ENCODE results near the gene CRYBA4. TPM values are rescaled to one million over a fixed set of nuclear protein-coding genes. Genes with fewer than 3 reads are reported as not detected.

Gene CRYBA4
- not detected for total RNA-seq
- not detected for polyA plus RNA-seq

DNA sequence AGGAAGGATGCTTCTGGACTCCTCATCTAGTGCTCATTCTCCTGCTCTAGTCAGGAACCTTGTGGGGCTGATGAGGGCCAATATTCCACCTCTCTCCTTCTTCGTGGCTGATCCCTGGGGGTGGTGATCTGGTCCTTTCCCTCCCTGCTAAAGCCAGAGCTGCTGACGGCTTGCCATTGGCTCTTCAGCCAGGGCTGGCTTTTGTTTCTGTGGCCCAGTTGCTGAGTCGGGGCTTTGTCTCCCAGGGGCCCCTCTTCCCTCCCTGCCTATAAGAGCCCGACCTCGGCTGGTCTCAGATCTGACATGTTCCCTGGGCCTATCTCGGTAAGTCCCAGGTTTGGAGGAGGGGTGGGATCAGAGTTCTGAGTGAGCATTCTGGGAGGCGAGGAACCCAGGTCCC lies at the start of gene CRYBA4:
Gene CRYBA4 (plus strand): TSS at position 301 of the 400 bp plus-strand sequence. CDS start 634 bp downstream, outside the sequence.
- Histone ChIP-seq H3K27ac (ENCODE audit: low read depth) (no peak within 1 kb of the TSS), H3K4me3 (ENCODE audit: low read depth, low read length) (no peak within 1 kb of the TSS), H3K4me1 (ENCODE audit: insufficient read depth) (no peaks in the 10 kb centered on the region), H3K36me3 (ENCODE audit: insufficient read depth) (no peaks in the 10 kb centered on the region)
- DNase-seq (ENCODE audit: extremely low spot score), result no peak
- 57% methylated on average over 7 of the region's 7 CpGs for WGBS

DNA sequence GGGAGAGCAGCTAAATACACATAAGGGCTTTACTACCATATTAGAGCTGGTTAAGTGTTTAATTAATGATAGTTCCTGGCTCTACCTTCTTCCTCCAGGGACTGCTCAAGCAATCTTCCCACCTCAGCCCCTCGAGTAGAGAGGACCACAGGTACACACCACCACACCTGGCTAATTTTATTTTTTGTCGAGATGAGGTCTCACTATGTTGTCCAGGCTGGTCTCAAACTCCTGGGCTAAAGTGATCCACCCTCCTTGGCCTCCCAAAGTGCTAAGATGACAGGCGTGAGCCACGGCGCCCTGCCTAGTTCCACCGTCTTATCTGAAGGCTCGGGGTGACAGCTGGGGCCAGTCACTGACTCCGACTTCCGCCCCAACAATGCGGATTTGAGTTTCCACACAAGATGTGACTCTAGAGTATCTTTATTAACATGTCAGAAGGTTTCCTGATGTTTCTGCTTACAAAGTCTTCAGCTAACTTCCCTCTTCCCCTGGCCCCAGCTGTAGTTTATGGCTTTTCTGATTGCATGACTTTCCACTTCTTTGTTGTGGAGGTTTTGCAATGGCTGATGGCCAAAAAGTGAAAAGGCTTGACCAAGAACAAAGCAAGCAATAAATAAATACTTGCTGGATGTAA lies 48.6 kb upstream of the CRYBA4 start:
- H3K4me3 ChIP-seq (ENCODE audit: low read depth, low read length), result no peak overlapping the region
- H3K4me1 ChIP-seq (ENCODE audit: insufficient read depth), result no peaks in the 10 kb centered on the region
- no peaks in the 10 kb centered on the region for H3K36me3 ChIP-seq (ENCODE audit: insufficient read depth)
- no peak overlapping the region for H3K27ac ChIP-seq (ENCODE audit: low read depth)
- WGBS, result 35% methylated on average over 10 of the region's 10 CpGs
- peak; percentile 65 for DNase-seq (ENCODE audit: extremely low spot score)

- Histone ChIP-seq H3K27ac (ENCODE audit: low read depth) (no peak overlapping the region), H3K4me1 (ENCODE audit: insufficient read depth) (no peaks in the 10 kb centered on the region), H3K36me3 (ENCODE audit: insufficient read depth) (no peaks in the 10 kb centered on the region), H3K4me3 (ENCODE audit: low read depth, low read length) (no peak overlapping the region)
- no peak for DNase-seq (ENCODE audit: extremely low spot score)
- 81% methylated on average over 7 of the region's 7 CpGs for WGBS
Measured at GRCh38 chr22:26574001-26574723, 47.6 kb upstream of the CRYBA4 start.

GRCh38 chr22:26576026-26576680 lies 45.6 kb upstream of the CRYBA4 start:
- Histone ChIP-seq H3K27ac (ENCODE audit: low read depth) (no peak overlapping the region), H3K36me3 (ENCODE audit: insufficient read depth) (no peaks in the 10 kb centered on the region), H3K4me1 (ENCODE audit: insufficient read depth) (no peaks in the 10 kb centered on the region), H3K4me3 (ENCODE audit: low read depth, low read length) (no peak overlapping the region)
- DNase-seq (ENCODE audit: extremely low spot score), result no peak
- WGBS, result 61% methylated on average over 8 of the region's 8 CpGs

DNA sequence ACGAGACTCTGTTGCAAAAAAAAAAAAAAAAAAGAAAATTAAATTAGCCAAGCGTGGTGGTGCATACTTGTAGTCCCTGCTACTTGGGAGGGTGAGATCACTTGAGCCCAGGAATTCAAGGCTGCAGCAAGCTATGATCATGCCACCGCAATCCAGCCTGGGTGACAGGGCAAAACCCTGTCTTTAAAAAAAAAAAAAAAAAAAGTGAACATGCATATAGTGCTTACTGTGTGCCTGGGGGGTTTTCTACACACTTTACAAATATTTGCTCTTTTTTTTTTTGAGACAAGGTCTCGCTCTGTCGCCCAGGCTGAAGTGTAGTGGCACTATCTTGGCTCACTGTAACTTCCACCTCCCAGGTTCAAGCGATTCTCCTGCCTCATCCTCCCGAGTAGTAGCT lies 44.7 kb upstream of the CRYBA4 start:
- Histone ChIP-seq H3K36me3 (ENCODE audit: insufficient read depth) (no peaks in the 10 kb centered on the region), H3K4me1 (ENCODE audit: insufficient read depth) (no peaks in the 10 kb centered on the region), H3K4me3 (ENCODE audit: low read depth, low read length) (no peak overlapping the region), H3K27ac (ENCODE audit: low read depth) (no peak overlapping the region)
- WGBS, result 94% methylated on average over 7 of the region's 7 CpGs
- DNase-seq (ENCODE audit: extremely low spot score), result no peak

DNA sequence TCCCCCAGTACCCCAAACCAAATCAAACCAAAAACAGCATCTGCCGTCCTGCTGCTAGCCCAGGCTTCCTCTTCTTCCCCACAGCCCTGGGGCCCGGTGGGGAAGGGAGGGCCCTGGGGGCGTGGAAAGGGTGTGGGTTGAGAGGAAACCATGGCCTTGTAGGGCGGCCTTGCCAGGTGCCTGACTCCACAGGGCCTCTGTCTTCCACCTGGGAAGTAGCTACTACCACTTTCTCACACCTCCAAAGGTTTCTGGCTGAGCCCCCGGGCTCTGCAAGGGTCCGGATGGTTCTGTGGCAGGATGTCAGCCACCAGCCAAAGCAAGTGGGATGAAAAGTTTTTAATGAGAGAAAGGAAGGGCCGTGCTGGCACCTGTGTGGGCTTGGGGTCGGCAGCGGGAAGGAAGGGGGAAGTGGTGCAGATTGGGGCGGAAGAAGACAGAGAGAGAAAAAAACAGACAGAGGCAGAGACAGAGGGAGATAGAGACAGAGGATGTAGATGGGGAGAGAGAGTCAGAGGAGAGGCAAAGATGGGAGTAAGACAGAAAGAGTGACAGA lies 42.4 kb upstream of the CRYBA4 start:
- Histone ChIP-seq H3K36me3 (ENCODE audit: insufficient read depth) (no peaks in the 10 kb centered on the region), H3K27ac (ENCODE audit: low read depth) (no peak overlapping the region), H3K4me3 (ENCODE audit: low read depth, low read length) (no peak overlapping the region), H3K4me1 (ENCODE audit: insufficient read depth) (no peaks in the 10 kb centered on the region)
- 58% methylated on average over 10 of the region's 10 CpGs for WGBS
- no peak for DNase-seq (ENCODE audit: extremely low spot score)

GRCh38 chr22:26580240-26580962 lies 41.4 kb upstream of the CRYBA4 start:
- WGBS, result 76% methylated on average over 13 of the region's 13 CpGs
- no peak overlapping the region for H3K4me3 ChIP-seq (ENCODE audit: low read depth, low read length)
- H3K4me1 ChIP-seq (ENCODE audit: insufficient read depth), result no peaks in the 10 kb centered on the region
- no peak for DNase-seq (ENCODE audit: extremely low spot score)
- H3K27ac ChIP-seq (ENCODE audit: low read depth), result no peak overlapping the region
- H3K36me3 ChIP-seq (ENCODE audit: insufficient read depth), result no peaks in the 10 kb centered on the region

DNA sequence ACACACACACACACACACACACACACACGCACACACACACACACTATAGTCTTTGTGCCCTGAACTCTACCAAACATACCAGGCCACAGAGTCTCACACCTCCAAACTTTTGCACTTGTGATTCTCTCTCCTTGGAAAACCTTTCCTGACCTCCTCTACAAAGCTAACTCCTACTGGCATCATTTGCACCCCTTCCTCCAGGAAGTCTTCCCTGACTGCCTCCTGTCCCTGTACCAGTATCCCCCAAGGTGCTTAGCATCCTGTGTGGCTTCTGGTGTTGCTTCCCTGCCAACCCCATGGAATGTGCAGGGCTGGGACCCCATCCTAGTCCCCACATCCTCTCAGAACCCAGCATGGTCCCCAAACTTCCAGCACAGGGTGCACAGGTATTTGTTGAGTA lies 40.7 kb upstream of the CRYBA4 start:
- 84% methylated on average over 1 of the region's 1 CpG for WGBS
- no peak overlapping the region for H3K27ac ChIP-seq (ENCODE audit: low read depth)
- no peak for DNase-seq (ENCODE audit: extremely low spot score)
- no peak overlapping the region for H3K4me3 ChIP-seq (ENCODE audit: low read depth, low read length)
- H3K4me1 ChIP-seq (ENCODE audit: insufficient read depth), result no peaks in the 10 kb centered on the region
- H3K36me3 ChIP-seq (ENCODE audit: insufficient read depth), result no peaks in the 10 kb centered on the region

DNA sequence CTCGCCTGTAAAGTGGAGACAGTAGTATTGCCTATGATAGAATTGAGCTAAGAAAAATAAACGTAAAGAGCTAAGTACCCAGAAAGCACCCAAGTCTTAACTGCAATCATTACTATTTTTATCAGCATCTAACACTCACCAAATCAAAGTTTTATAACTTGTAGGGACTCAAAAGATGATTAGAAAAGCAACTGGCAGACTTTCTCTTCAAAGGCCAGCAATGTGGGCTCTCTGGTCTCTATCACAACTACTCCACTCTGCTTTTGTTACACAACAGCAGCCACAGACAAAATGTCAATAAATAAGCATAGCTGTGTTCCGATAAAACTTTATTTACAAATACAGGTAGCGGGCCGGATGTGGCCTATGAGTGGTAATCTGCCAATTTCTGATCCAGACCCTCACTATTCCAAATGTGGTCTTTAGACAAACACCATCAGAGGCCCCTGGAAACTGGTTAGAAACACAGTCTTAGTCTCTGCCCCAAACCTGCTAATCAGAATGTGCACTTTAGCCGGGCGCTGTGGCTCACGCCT lies 40.1 kb upstream of the CRYBA4 start:
- H3K27ac ChIP-seq (ENCODE audit: low read depth), result no peak overlapping the region
- WGBS, result 96% methylated on average over 8 of the region's 8 CpGs
- DNase-seq (ENCODE audit: extremely low spot score), result no peak
- H3K4me3 ChIP-seq (ENCODE audit: low read depth, low read length), result no peak overlapping the region
- no peaks in the 10 kb centered on the region for H3K4me1 ChIP-seq (ENCODE audit: insufficient read depth)
- no peaks in the 10 kb centered on the region for H3K36me3 ChIP-seq (ENCODE audit: insufficient read depth)

GRCh38 chr22:26584010-26584409 lies 37.8 kb upstream of the CRYBA4 start:
- Histone ChIP-seq H3K27ac (ENCODE audit: low read depth) (no peak overlapping the region), H3K4me1 (ENCODE audit: insufficient read depth) (no peaks in the 10 kb centered on the region), H3K4me3 (ENCODE audit: low read depth, low read length) (no peak overlapping the region), H3K36me3 (ENCODE audit: insufficient read depth) (no peaks in the 10 kb centered on the region)
- 81% methylated on average over 4 of the region's 4 CpGs for WGBS
- DNase-seq (ENCODE audit: extremely low spot score), result no peak

- Histone ChIP-seq H3K4me3 (ENCODE audit: low read depth, low read length) (no peak overlapping the region), H3K36me3 (ENCODE audit: insufficient read depth) (no peaks in the 10 kb centered on the region), H3K4me1 (ENCODE audit: insufficient read depth) (no peaks in the 10 kb centered on the region), H3K27ac (ENCODE audit: low read depth) (no peak overlapping the region)
- no peak for DNase-seq (ENCODE audit: extremely low spot score)
- 36% methylated on average over 11 of the region's 11 CpGs for WGBS
Measured at GRCh38 chr22:26585104-26585790, 36.5 kb upstream of the CRYBA4 start.

- Histone ChIP-seq H3K36me3 (ENCODE audit: insufficient read depth) (no peaks in the 10 kb centered on the region), H3K27ac (ENCODE audit: low read depth) (no peak overlapping the region), H3K4me3 (ENCODE audit: low read depth, low read length) (no peak overlapping the region), H3K4me1 (ENCODE audit: insufficient read depth) (no peaks in the 10 kb centered on the region)
- DNase-seq (ENCODE audit: extremely low spot score), result no peak
- WGBS, result 80% methylated on average over 11 of the region's 11 CpGs
Measured at GRCh38 chr22:26586556-26587325, 35.0 kb upstream of the CRYBA4 start.

Data from urinary bladder (tissue), 4 donors.